AG10803 (cell line): ENCODE data around the gene ARHGEF25.
"Not testable (repeated sequence)": the region's sequence is repeated elsewhere in the genome, so short reads cannot be mapped to it uniquely, and the experiment has no call there.

Experiments
- DNase-seq: peaks from one replicate; pipeline ENCODE4 v3.0.0; 2010; ENCODE audit warnings: low read depth
- H3K4me3 ChIP-seq: 2 replicates; pipeline ENCODE4 v1.5.1; 2011; ENCODE audit warnings: mild to moderate bottlenecking, low read length, control low read depth
- TF ChIP-seq, protein P1 (sequence below): conservative IDR thresholded peaks from 2 replicates; pipeline ENCODE4 v1.5.1; 2011; ENCODE audit warnings: mild to moderate bottlenecking, low read length, control low read depth, inconsistent platforms

Gene ARHGEF25

DNA sequence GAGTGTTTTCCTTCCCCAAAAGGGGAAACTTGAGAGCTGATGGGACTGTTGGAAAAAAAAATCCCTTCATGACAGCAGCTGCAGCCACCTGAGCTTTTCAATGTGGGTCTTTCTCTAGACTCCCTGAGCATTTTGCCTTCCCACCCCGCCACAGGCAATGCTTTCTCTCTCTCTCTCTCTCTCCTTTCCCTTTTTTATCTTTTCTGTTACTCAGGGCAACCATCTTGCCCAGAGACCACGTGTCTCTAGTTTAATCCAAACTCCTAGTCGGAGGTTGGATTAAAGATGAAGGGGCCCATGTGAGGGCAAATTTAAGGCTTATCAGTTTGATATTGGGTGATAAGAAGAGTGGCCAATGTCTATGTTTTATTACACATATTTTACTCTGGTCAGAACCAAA lies 47.7 kb downstream of the ARHGEF25 start:
- TF ChIP-seq, protein P1, sequence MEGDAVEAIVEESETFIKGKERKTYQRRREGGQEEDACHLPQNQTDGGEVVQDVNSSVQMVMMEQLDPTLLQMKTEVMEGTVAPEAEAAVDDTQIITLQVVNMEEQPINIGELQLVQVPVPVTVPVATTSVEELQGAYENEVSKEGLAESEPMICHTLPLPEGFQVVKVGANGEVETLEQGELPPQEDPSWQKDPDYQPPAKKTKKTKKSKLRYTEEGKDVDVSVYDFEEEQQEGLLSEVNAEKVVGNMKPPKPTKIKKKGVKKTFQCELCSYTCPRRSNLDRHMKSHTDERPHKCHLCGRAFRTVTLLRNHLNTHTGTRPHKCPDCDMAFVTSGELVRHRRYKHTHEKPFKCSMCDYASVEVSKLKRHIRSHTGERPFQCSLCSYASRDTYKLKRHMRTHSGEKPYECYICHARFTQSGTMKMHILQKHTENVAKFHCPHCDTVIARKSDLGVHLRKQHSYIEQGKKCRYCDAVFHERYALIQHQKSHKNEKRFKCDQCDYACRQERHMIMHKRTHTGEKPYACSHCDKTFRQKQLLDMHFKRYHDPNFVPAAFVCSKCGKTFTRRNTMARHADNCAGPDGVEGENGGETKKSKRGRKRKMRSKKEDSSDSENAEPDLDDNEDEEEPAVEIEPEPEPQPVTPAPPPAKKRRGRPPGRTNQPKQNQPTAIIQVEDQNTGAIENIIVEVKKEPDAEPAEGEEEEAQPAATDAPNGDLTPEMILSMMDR, result no peak
- H3K4me3 ChIP-seq, result no peak overlapping the region
- DNase-seq, result no peak

DNA sequence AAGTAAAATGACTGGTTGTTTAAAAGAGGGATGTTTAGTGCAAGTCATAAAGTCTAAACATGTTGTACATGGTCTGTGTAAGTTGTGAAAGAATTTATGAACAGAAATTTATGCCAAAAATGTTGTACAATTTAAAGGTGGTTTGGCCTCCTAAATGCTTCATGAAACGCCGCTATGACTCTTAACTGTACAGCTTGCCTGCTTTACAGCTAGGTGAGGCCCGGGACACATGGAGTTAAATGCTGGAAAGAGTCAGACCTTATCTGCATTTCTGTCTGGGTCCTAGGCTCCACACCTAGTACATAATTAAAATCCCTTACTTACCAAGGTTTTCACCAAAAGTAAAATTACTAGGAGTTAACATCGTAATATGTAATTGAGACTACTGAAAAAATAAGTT lies 50.1 kb downstream of the ARHGEF25 start:
- H3K4me3 ChIP-seq, result no peak overlapping the region
- DNase-seq, result no peak
- TF ChIP-seq, protein P1, result no peak

DNA sequence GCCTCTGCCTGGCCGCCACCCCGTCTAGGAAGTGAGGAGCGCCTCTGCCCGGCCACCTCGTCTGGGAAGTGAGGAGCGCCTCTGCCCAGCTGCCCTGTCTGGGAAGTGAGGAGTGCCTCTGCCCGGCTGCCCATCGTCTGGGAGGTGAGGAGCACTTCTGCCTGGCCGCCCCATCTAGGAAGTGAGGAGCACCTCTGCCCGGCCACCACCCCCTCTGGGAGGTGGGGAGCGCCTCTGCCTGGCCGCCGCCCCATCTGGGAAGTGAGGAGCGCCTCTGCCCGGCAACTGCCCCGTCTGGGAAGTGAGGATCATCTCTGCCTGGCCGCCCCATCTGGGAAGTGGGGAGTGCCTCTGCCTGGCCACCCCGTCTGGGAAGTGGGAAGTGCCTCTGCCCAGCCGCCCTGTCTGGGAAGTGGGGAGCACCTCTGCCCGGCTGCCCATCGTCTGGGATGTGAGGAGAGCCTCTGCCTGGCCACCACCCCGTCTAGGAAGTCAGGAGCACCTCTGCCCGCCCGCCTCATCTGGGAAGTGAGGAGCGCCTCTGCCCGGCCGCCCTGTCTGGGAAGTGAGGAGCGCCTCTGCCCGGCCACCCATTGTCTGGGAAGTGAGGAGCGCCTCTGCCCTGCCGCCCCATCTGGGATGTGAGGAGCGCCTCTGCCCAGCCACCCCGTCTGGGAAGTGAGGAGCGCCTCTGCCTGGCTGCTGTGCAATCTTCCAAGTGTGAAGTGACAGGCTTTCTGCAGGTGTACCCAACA lies 54.0 kb downstream of the ARHGEF25 start:
- DNase-seq, H3K4me3 ChIP-seq: not testable (repeated sequence)
